HUES6 (cell line): ENCODE data around the gene ZC3H12A.

ENCODE experiments used
- H3K27ac ChIP-seq: 2 replicates; pipeline ENCODE4 v1.7.0; 2013; ENCODE audit warnings: low read depth, mild to moderate bottlenecking, low read length, inconsistent platforms
- H3K27me3 ChIP-seq: 2 replicates; pipeline ENCODE4 v1.6.1; 2013; ENCODE audit warnings: low read length; ENCODE audit not compliant: control insufficient read depth, insufficient read depth
- H3K36me3 ChIP-seq: 2 replicates; pipeline ENCODE4 v1.6.1; 2013; ENCODE audit warnings: low read length; ENCODE audit not compliant: control insufficient read depth, insufficient read depth
- H3K4me1 ChIP-seq: 2 replicates; pipeline ENCODE4 v1.6.1; 2013; ENCODE audit warnings: low read length; ENCODE audit not compliant: control insufficient read depth, insufficient read depth
- H3K4me3 ChIP-seq: 2 replicates; pipeline ENCODE4 v1.5.1; 2013; ENCODE audit warnings: low read depth, low read length
- H3K9ac ChIP-seq: one replicate; pipeline ENCODE4 v1.6.1; 2013; ENCODE audit warnings: mild to moderate bottlenecking, low read length
- H3K9me3 ChIP-seq: 2 replicates; pipeline ENCODE4 v1.6.1; 2013; ENCODE audit warnings: low read depth, low read length; ENCODE audit not compliant: control insufficient read depth, insufficient read depth

Gene ZC3H12A

GRCh38 chr1:37473431-37474045 is 842 bp upstream of the ZC3H12A start:
- peaks cover 13% of the 10 kb centered on the region for H3K27me3 ChIP-seq
- peaks cover 64% of the 10 kb centered on the region for H3K4me1 ChIP-seq
- peak overlapping the region; percentile 98 for H3K4me3 ChIP-seq
- no peak overlapping the region for H3K27ac ChIP-seq
- peak overlapping the region; percentile 69 for H3K9ac ChIP-seq
- H3K9me3 ChIP-seq, result no peaks in the 10 kb centered on the region
- H3K36me3 ChIP-seq, result peaks cover 19% of the 10 kb centered on the region

GRCh38 chr1:37474697-37475379 is 458 bp downstream of the ZC3H12A start:
- peak overlapping the region; percentile 98 for H3K4me3 ChIP-seq
- H3K36me3 ChIP-seq, result peaks cover 31% of the 10 kb centered on the region
- peak overlapping the region; percentile 35; the same call in 1 of the 2 replicates for H3K27ac ChIP-seq
- H3K9me3 ChIP-seq, result no peaks in the 10 kb centered on the region
- peaks cover 76% of the 10 kb centered on the region for H3K4me1 ChIP-seq
- H3K9ac ChIP-seq, result peak overlapping the region; percentile 85
- peaks cover 13% of the 10 kb centered on the region for H3K27me3 ChIP-seq

- H3K36me3 ChIP-seq, result peaks cover 38% of the 10 kb centered on the region
- H3K27me3 ChIP-seq, result peaks cover 13% of the 10 kb centered on the region
- H3K27ac ChIP-seq, result no peak overlapping the region; the same call in 1 of the 2 replicates
- H3K9me3 ChIP-seq, result no peaks in the 10 kb centered on the region
- peaks cover 76% of the 10 kb centered on the region for H3K4me1 ChIP-seq
- H3K4me3 ChIP-seq, result peak overlapping the region; percentile 98
- peak overlapping the region; percentile 85 for H3K9ac ChIP-seq
Observed at GRCh38 chr1:37475380-37476086, 1.2 kb downstream of the ZC3H12A start.

GRCh38 chr1:37476087-37476452 is 1.7 kb downstream of the ZC3H12A start:
- H3K9ac ChIP-seq, result peak overlapping the region; percentile 85
- peak overlapping the region; percentile 98 for H3K4me3 ChIP-seq
- H3K9me3 ChIP-seq, result no peaks in the 10 kb centered on the region
- no peak overlapping the region; the same call in 1 of the 2 replicates for H3K27ac ChIP-seq
- H3K27me3 ChIP-seq, result peaks cover 13% of the 10 kb centered on the region
- peaks cover 43% of the 10 kb centered on the region for H3K36me3 ChIP-seq
- H3K4me1 ChIP-seq, result peaks cover 76% of the 10 kb centered on the region

- Histone ChIP-seq H3K9me3 (no peaks in the 10 kb centered on the region), H3K9ac (peak overlapping the region; percentile 85), H3K4me1 (peaks cover 71% of the 10 kb centered on the region), H3K36me3 (peaks cover 49% of the 10 kb centered on the region), H3K27me3 (peaks cover 13% of the 10 kb centered on the region), H3K4me3 (peak overlapping the region; percentile 98), H3K27ac (peak overlapping the region; percentile 67; the same call in 1 of the 2 replicates)
Observed at GRCh38 chr1:37476460-37477197, 2.2 kb downstream of the ZC3H12A start.

GRCh38 chr1:37477198-37477931 is 3.0 kb downstream of the ZC3H12A start:
- Histone ChIP-seq H3K4me1 (peaks cover 63% of the 10 kb centered on the region), H3K27ac (peak overlapping the region; percentile 67; the same call in 1 of the 2 replicates), H3K36me3 (peaks cover 56% of the 10 kb centered on the region), H3K9ac (peak overlapping the region; percentile 85), H3K9me3 (no peaks in the 10 kb centered on the region), H3K27me3 (peaks cover 13% of the 10 kb centered on the region), H3K4me3 (peak overlapping the region; percentile 98)

- Histone ChIP-seq H3K27me3 (peaks cover 12% of the 10 kb centered on the region), H3K9me3 (no peaks in the 10 kb centered on the region), H3K27ac (peak overlapping the region; percentile 67; the same call in 1 of the 2 replicates), H3K4me1 (peaks cover 58% of the 10 kb centered on the region), H3K36me3 (peaks cover 62% of the 10 kb centered on the region), H3K9ac (peak overlapping the region; percentile 67), H3K4me3 (peak overlapping the region; percentile 98)
Observed at GRCh38 chr1:37477946-37478345, 3.6 kb downstream of the ZC3H12A start.

- Histone ChIP-seq H3K36me3 (peaks cover 67% of the 10 kb centered on the region), H3K27me3 (peaks cover 7% of the 10 kb centered on the region), H3K9ac (peak overlapping the region; percentile 67), H3K27ac (no peak overlapping the region), H3K4me1 (peaks cover 55% of the 10 kb centered on the region), H3K4me3 (no peak overlapping the region), H3K9me3 (no peaks in the 10 kb centered on the region)
Observed at GRCh38 chr1:37478451-37478881, 4.1 kb downstream of the ZC3H12A start.

GRCh38 chr1:37478890-37479254 is 4.5 kb downstream of the ZC3H12A start:
- Histone ChIP-seq H3K9me3 (no peaks in the 10 kb centered on the region), H3K4me1 (peaks cover 51% of the 10 kb centered on the region), H3K36me3 (peaks cover 71% of the 10 kb centered on the region), H3K27me3 (peaks cover 3% of the 10 kb centered on the region), H3K4me3 (no peak overlapping the region), H3K27ac (peak overlapping the region; percentile 58; the same call in 1 of the 2 replicates), H3K9ac (peak overlapping the region; percentile 67)
